Bone marrow (tissue), 2 donors: Measurements from ENCODE around the gene STARD9.
"Not testable (repeated sequence)": the region's sequence is repeated elsewhere in the genome, so short reads cannot be mapped to it uniquely, and the experiment has no call there.

ENCODE experiments used
- DNase-seq, 2 donors: peaks; one replicate each; lab custom pipeline; 2025; lab: John Stamatoyannopoulos, UW

STARD9 gene

GRCh38 chr15:42627485-42627884 is 52.1 kb downstream of the STARD9 start:
- no peak for DNase-seq

GRCh38 chr15:42628761-42629160 is 53.4 kb downstream of the STARD9 start:
- no peak for DNase-seq

- peak in 1 of 2 donors; percentile 40 for DNase-seq
These were observed 56.8 kb downstream of the STARD9 start for GRCh38 chr15:42632105-42632675.

- no peak for DNase-seq
These were observed 64.7 kb downstream of the STARD9 start for GRCh38 chr15:42640109-42640508.

GRCh38 chr15:42650208-42651066 is 75.0 kb downstream of the STARD9 start:
- peak in 1 of 2 donors; percentile 84 for DNase-seq

GRCh38 chr15:42665827-42666226 is 90.4 kb downstream of the STARD9 start:
- DNase-seq, result no peak

GRCh38 chr15:42667855-42668254 is 92.4 kb downstream of the STARD9 start:
- no peak for DNase-seq

- DNase-seq, result no peak
These were observed 95.0 kb downstream of the STARD9 start for GRCh38 chr15:42670451-42670850.

GRCh38 chr15:42672444-42672843 is 97.0 kb downstream of the STARD9 start:
- DNase-seq, result no peak

GRCh38 chr15:42674472-42674871 is 99.1 kb downstream of the STARD9 start:
- no peak for DNase-seq

- DNase-seq, result no peak
These were observed 99.6 kb downstream of the STARD9 start for GRCh38 chr15:42675021-42675420.

- no peak for DNase-seq
These were observed 104.1 kb downstream of the STARD9 start for GRCh38 chr15:42679285-42680141.

- DNase-seq, result not testable (repeated sequence)
These were observed 104.7 kb downstream of the STARD9 start for GRCh38 chr15:42680142-42680482.

- DNase-seq, result no peak
These were observed 105.7 kb downstream of the STARD9 start for GRCh38 chr15:42681119-42681518.

GRCh38 chr15:42686281-42686680 is 110.9 kb downstream of the STARD9 start:
- DNase-seq, result no peak

- no peak for DNase-seq
These were observed 112.3 kb downstream of the STARD9 start for GRCh38 chr15:42687740-42688139.

- no peak for DNase-seq
These were observed 112.9 kb downstream of the STARD9 start for GRCh38 chr15:42688301-42688700.

GRCh38 chr15:42691308-42691707 is 115.9 kb downstream of the STARD9 start:
- no peak for DNase-seq

- DNase-seq, result no peak
These were observed 116.4 kb downstream of the STARD9 start for GRCh38 chr15:42691770-42692169.

GRCh38 chr15:42692536-42692935 is 117.1 kb downstream of the STARD9 start:
- DNase-seq, result no peak

- no peak for DNase-seq
These were observed 117.6 kb downstream of the STARD9 start for GRCh38 chr15:42692997-42693396.

- no peak for DNase-seq
These were observed 118.1 kb downstream of the STARD9 start for GRCh38 chr15:42693496-42693895.

- DNase-seq, result no peak
These were observed 118.5 kb downstream of the STARD9 start for GRCh38 chr15:42693942-42694341.
